DMS79 (cell line): ENCODE results near the gene IGFBP3.

Source experiments
- DNase-seq: peaks from one replicate; lab custom pipeline; 2025; lab: John Stamatoyannopoulos, UW

The IGFBP3 gene

GRCh38 chr7:45872116-45873034, 48.7 kb downstream of the IGFBP3 start:
- no peak for DNase-seq

- DNase-seq: no peak
Observed at GRCh38 chr7:45869426-45869825, 51.6 kb downstream of the IGFBP3 start.

GRCh38 chr7:45867471-45867870, 53.6 kb downstream of the IGFBP3 start:
- DNase-seq: no peak

- DNase-seq: no peak
Observed at GRCh38 chr7:45865594-45866410, 55.3 kb downstream of the IGFBP3 start.

- DNase-seq: no peak
Observed at GRCh38 chr7:45863715-45864114, 57.4 kb downstream of the IGFBP3 start.
